DMS 273 treated with DMSO at 0.1 percent for 48 hours (cell line): ENCODE measurements around the gene KDM3A.

Experiments used
- DNase-seq: peaks from one replicate; lab custom pipeline; 2025; lab: John Stamatoyannopoulos, UW

KDM3A gene

GRCh38 chr2:86435531-86435930 is 5.6 kb upstream of the KDM3A start:
- DNase-seq = no peak

- DNase-seq = no peak
Measured at GRCh38 chr2:86436328-86436727, 4.8 kb upstream of the KDM3A start.

GRCh38 chr2:86439879-86440630 is 1.1 kb upstream of the KDM3A start:
- no peak for DNase-seq

- DNase-seq = no peak
Measured at GRCh38 chr2:86441392-86441881, 266 bp downstream of the KDM3A start.

- peak; percentile 49 for DNase-seq
Measured at GRCh38 chr2:86441882-86442641, 891 bp downstream of the KDM3A start.

GRCh38 chr2:86442642-86443005 is 1.5 kb downstream of the KDM3A start:
- DNase-seq = peak; percentile 48

GRCh38 chr2:86443631-86444350 is 2.6 kb downstream of the KDM3A start:
- no peak for DNase-seq

GRCh38 chr2:86445436-86445835 is 4.3 kb downstream of the KDM3A start:
- no peak for DNase-seq

GRCh38 chr2:86446060-86446459 is 4.9 kb downstream of the KDM3A start:
- no peak for DNase-seq

GRCh38 chr2:86453836-86454235 is 12.7 kb downstream of the KDM3A start:
- DNase-seq = no peak

GRCh38 chr2:86454238-86454637 is 13.1 kb downstream of the KDM3A start:
- no peak for DNase-seq

- DNase-seq = no peak
Measured at GRCh38 chr2:86455181-86455580, 14.0 kb downstream of the KDM3A start.

- DNase-seq = no peak
Measured at GRCh38 chr2:86461042-86461743, 20.0 kb downstream of the KDM3A start.

GRCh38 chr2:86464652-86465051 is 23.5 kb downstream of the KDM3A start:
- DNase-seq = no peak

GRCh38 chr2:86466306-86466705 is 25.1 kb downstream of the KDM3A start:
- DNase-seq = no peak

- DNase-seq = no peak
Measured at GRCh38 chr2:86468162-86469033, 27.2 kb downstream of the KDM3A start.

- no peak for DNase-seq
Measured at GRCh38 chr2:86470890-86471289, 29.7 kb downstream of the KDM3A start.

- no peak for DNase-seq
Measured at GRCh38 chr2:86471637-86472036, 30.5 kb downstream of the KDM3A start.

GRCh38 chr2:86476092-86476491 is 34.9 kb downstream of the KDM3A start:
- DNase-seq = no peak

GRCh38 chr2:86476918-86477317 is 35.7 kb downstream of the KDM3A start:
- no peak for DNase-seq

GRCh38 chr2:86477349-86477748 is 36.2 kb downstream of the KDM3A start:
- no peak for DNase-seq
